HCT116 (cell line): Measurements from ENCODE around the gene GTF2H4. TPM values are rescaled to one million over a fixed set of nuclear protein-coding genes. Genes with fewer than 3 reads are reported as not detected.

Source experiments
- ATAC-seq: fragments of 200-7000 bp; cut with Tn5 transposase; 2 replicates; pipeline ENCODE4 v1.9.1; 2020; ENCODE audit warnings: mild to moderate bottlenecking, moderate library complexity
- BruUV-seq: library from RNA; stranded (reverse); fragments of 400-500 nt; replicated peaks from 2 replicates; lab custom pipeline; 2021; lab: Mats Ljungman, UMichigan
- CTCF ChIA-PET: fragments of 300-600 bp; sonication (Branson Sonifier 250); formaldehyde crosslinking; loops from one replicate; lab custom pipeline; 2021; ENCODE audit warnings: antibody characterized with exemption; lab: Charles Lee
- POLR2A ChIA-PET: fragments of 300-600, 350-600 bp; sonication (Branson Sonifier 250); formaldehyde crosslinking; loops from one replicate; lab custom pipeline; 2021; ENCODE audit warnings: antibody characterized with exemption; lab: Charles Lee
- RAD21 ChIA-PET, 2 experiments: fragments of 300-600 bp; sonication (Branson Sonifier 250); formaldehyde crosslinking; loops; one replicate each; lab custom pipeline; 2023; ENCODE audit warnings: low total read pairs in 2 of 2; ENCODE audit not compliant: uncharacterized antibody in 2 of 2, unreplicated experiment in 2 of 2, low non-redundant PET in 1 of 2; lab: Charles Lee
- DNase-seq: peaks from one replicate; pipeline ENCODE4 v3.0.0-alpha.2; 2010; ENCODE audit warnings: low read depth, low spot score
- H2AFZ ChIP-seq: fragments of 200-600 bp; shearing (Covaris generic), sonication (generic); 2 replicates; pipeline ENCODE4 v1.6.1; 2017; ENCODE audit warnings: low read depth, mixed run types, mixed read lengths, antibody characterized with exemption, low read length; ENCODE audit not compliant: poor library complexity, severe bottlenecking
- H3K27ac ChIP-seq: 2 replicates; pipeline ENCODE4 v1.5.1; 2012; ENCODE audit warnings: low read depth, low read length
- H3K27me3 ChIP-seq: fragments of 200-600 bp; sonication (generic); 2 replicates; pipeline ENCODE4 v1.6.1; 2016; ENCODE audit warnings: mixed run types, low read length, mixed read lengths; ENCODE audit not compliant: insufficient read depth
- H3K36me3 ChIP-seq, 2 experiments: fragments of 200-500 bp in 1 of 2; fragments of 200-600 bp in 1 of 2; sonication (Bioruptor generic) in 1 of 2; sonication (generic) in 1 of 2; 2 replicates each; pipeline versions ENCODE4 v1.5.1 to v1.6.1; 2014 to 2016; ENCODE audit warnings: low read length in 2 of 2, inconsistent platforms in 1 of 2, mixed read lengths in 1 of 2, mixed run types in 1 of 2; ENCODE audit not compliant: insufficient read depth in 2 of 2, control insufficient read depth in 1 of 2
- H3K4me1 ChIP-seq, 2 experiments: fragments of 200-600 bp in 1 of 2; sonication (generic) in 1 of 2; 2 replicates each; pipeline versions ENCODE4 v1.5.1 to v1.6.1; 2012 to 2017; ENCODE audit warnings: low read length in 2 of 2, inconsistent platforms in 1 of 2, mild to moderate bottlenecking in 1 of 2, mixed read lengths in 1 of 2, mixed run types in 1 of 2, moderate library complexity in 1 of 2; ENCODE audit not compliant: insufficient read depth in 2 of 2, control insufficient read depth in 1 of 2
- H3K4me2 ChIP-seq: fragments of 200-600 bp; sonication (generic); 2 replicates; pipeline ENCODE4 v1.6.1; 2017; ENCODE audit warnings: mixed run types, low read length, mixed read lengths
- H3K4me3 ChIP-seq, 2 experiments: fragments of 200-600 bp in 1 of 2; sonication (generic) in 1 of 2; replicated peaks in 1 of 2; 2 replicates each; pipeline ENCODE4 v1.5.1; 2011 to 2016; ENCODE audit warnings: low read length in 2 of 2, control low read depth in 1 of 2, low read depth in 1 of 2, mild to moderate bottlenecking in 1 of 2, mixed read lengths in 1 of 2, mixed run types in 1 of 2
- H3K79me2 ChIP-seq: fragments of 200-600 bp; sonication (generic); 2 replicates; pipeline ENCODE4 v1.6.1; 2017; ENCODE audit warnings: mild to moderate bottlenecking, mixed run types, low read length, moderate library complexity, mixed read lengths; ENCODE audit not compliant: insufficient read depth
- H3K9ac ChIP-seq: fragments of 200-600 bp; sonication (generic); 2 replicates; pipeline ENCODE4 v1.6.1; 2016; ENCODE audit warnings: low read length, mixed read lengths
- H3K9me2 ChIP-seq: fragments of 200-600 bp; sonication (generic), shearing (Covaris generic); 2 replicates; pipeline ENCODE4 v1.6.1; 2017; ENCODE audit warnings: mixed run types, mild to moderate bottlenecking, moderate library complexity; ENCODE audit not compliant: insufficient read depth
- H3K9me3 ChIP-seq, 2 experiments: fragments of 200-500 bp in 1 of 2; fragments of 200-600 bp in 1 of 2; sonication (Bioruptor generic) in 1 of 2; sonication (generic) in 1 of 2; 2 replicates each; pipeline ENCODE4 v1.6.1; 2014 to 2017; ENCODE audit warnings: low read length in 2 of 2, mixed read lengths in 2 of 2, inconsistent platforms in 1 of 2, low read depth in 1 of 2, mild to moderate bottlenecking in 1 of 2, mixed run types in 1 of 2, moderate library complexity in 1 of 2; ENCODE audit not compliant: control insufficient read depth in 1 of 2, insufficient read depth in 1 of 2
- H4K20me1 ChIP-seq: fragments of 200-600 bp; sonication (generic), shearing (Covaris generic); 2 replicates; pipeline ENCODE4 v1.6.1; 2017; ENCODE audit warnings: mixed run types, mild to moderate bottlenecking, moderate library complexity; ENCODE audit not compliant: insufficient read depth
- CBX3 ChIP-seq: IDR thresholded peaks from 2 replicates; pipeline ENCODE4 v1.6.1; 2012; ENCODE audit warnings: low read depth
- CTCF ChIP-seq, 3 experiments: fragments of 200-600 bp in 1 of 3; sonication (generic) in 1 of 3; IDR thresholded peaks in 2 of 3; conservative IDR thresholded peaks in 1 of 3; 2 replicates each; pipeline ENCODE4 v1.5.1; 2012 to 2017; ENCODE audit warnings: low read depth in 2 of 3, low read length in 2 of 3, antibody characterized with exemption in 1 of 3, borderline replicate concordance in 1 of 3, control low read depth in 1 of 3, mild to moderate bottlenecking in 1 of 3, mixed read lengths in 1 of 3, mixed run types in 1 of 3, moderate library complexity in 1 of 3; ENCODE audit not compliant: insufficient read depth in 1 of 3
- EZH2 ChIP-seq: fragments of 200-600 bp; sonication (generic); IDR thresholded peaks from 2 replicates; pipeline ENCODE4 v1.6.1; 2017; ENCODE audit warnings: antibody characterized with exemption, mixed run types
- EZH2phosphoT487 ChIP-seq: fragments of 200-600 bp; IDR thresholded peaks from 2 replicates; pipeline ENCODE4 v1.6.1; 2018; ENCODE audit warnings: antibody characterized with exemption, borderline replicate concordance
- JUND ChIP-seq: IDR thresholded peaks from 2 replicates; pipeline ENCODE4 v1.6.1; 2012
- RAD21 ChIP-seq: IDR thresholded peaks from 2 replicates; pipeline ENCODE4 v1.6.1; 2012; ENCODE audit warnings: low read depth, mild to moderate bottlenecking
- SIN3A ChIP-seq: IDR thresholded peaks from 2 replicates; pipeline ENCODE4 v1.6.1; 2012; ENCODE audit warnings: low read depth
- SP1 ChIP-seq: IDR thresholded peaks from 2 replicates; pipeline ENCODE4 v1.6.1; 2012; ENCODE audit warnings: low read depth
- TCF7L2 ChIP-seq: IDR thresholded peaks from 2 replicates; pipeline ENCODE4 v1.7.0; 2011; ENCODE audit warnings: borderline replicate concordance, inconsistent platforms; ENCODE audit not compliant: insufficient read depth, insufficient read length; ENCODE audit errors: extremely low read depth
- YY1 ChIP-seq: IDR thresholded peaks from 2 replicates; pipeline ENCODE4 v1.6.1; 2011; ENCODE audit warnings: low read length, low read depth, moderate library complexity, mild to moderate bottlenecking; ENCODE audit not compliant: insufficient replicate concordance; ENCODE audit errors: extremely low read depth
- ZFX ChIP-seq: fragments of 450-650 bp; IDR thresholded peaks from 2 replicates; pipeline ENCODE4 v1.6.1; 2017
- ZNF274 ChIP-seq: fragments of 200-500 bp; sonication (Bioruptor generic); IDR thresholded peaks from 2 replicates; pipeline ENCODE4 v1.6.1; 2014; ENCODE audit warnings: mild to moderate bottlenecking, low read depth, low read length, inconsistent platforms
- intact Hi-C: fragments of 100-400 bp; cut with micrococcal nuclease; formaldehyde crosslinking; loops from 2 replicates; pipeline ENCODE4 v1.10.0; 2022
- total RNA-seq: library from RNA; stranded (reverse); gene quantifications from one replicate; pipeline ENCODE4 v1.2.1, GENCODE V29; 2021; ENCODE audit not compliant: unreplicated experiment
- TF ChIP-seq, protein P1 (sequence below): IDR thresholded peaks from 2 replicates; pipeline ENCODE4 v1.6.1; 2011; ENCODE audit warnings: mild to moderate bottlenecking, low read length, moderate library complexity; ENCODE audit not compliant: insufficient replicate concordance; ENCODE audit errors: extremely low read depth
- TF ChIP-seq, protein P2 (sequence below): IDR thresholded peaks from 2 replicates; pipeline ENCODE4 v1.6.1; 2012

Gene GTF2H4
- total RNA-seq, 1 experiment from 2014 or later: 59.7 TPM

DNA sequence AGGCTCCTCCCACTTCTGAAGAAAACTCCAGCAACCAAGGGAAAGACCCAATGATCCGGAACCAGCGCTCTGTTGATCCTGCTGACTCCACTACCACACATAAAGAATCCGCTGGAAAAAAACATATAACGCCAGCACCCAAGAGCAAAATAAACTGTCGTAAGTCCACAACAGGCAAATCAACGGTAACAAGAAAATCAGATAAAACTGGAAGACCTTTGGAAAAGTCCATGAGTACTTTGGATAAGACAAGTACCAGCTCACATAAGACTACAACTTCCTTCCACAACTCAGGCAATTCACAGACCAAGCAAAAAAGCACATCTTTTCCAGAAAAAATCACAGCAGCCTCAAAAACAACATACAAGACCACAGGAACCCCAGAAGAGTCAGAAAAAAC lies 40.8 kb downstream of the GTF2H4 start:
- no peaks in the 10 kb centered on the region for H3K9me3 ChIP-seq
- H3K27ac ChIP-seq: no peak overlapping the region
- no peak for DNase-seq
- H4K20me1 ChIP-seq: no peaks in the 10 kb centered on the region
- H3K9ac ChIP-seq: no peak overlapping the region
- no peaks in the 10 kb centered on the region for H3K79me2 ChIP-seq
- H2AFZ ChIP-seq: no peak overlapping the region
- CTCF ChIA-PET: no interaction called here
- no peaks in the 10 kb centered on the region for H3K9me2 ChIP-seq
- H3K36me3 ChIP-seq: no peaks in the 10 kb centered on the region
- no peak overlapping the region for H3K4me2 ChIP-seq
- H3K27me3 ChIP-seq: no peaks in the 10 kb centered on the region
- intact Hi-C loops: no loop called here
- no peak for ATAC-seq
- TF ChIP-seq SIN3A (no peak), EZH2phosphoT487 (no peak), CBX3 (no peak), JUND (no peak), ZNF274 (no peak), TCF7L2 (no peak), RAD21 (no peak), EZH2 (no peak), SP1 (no peak), CTCF (IDR thresholded peaks at IDR 0.05 in 2 of 3, conservative IDR thresholded peaks at IDR 0.05 in 1 of 3; ENCODE audit: borderline replicate concordance in 1 of 3, insufficient read depth in 1 of 3, low read depth in 2 of 3, low read length in 2 of 3) (no peak), ZFX (no peak), YY1 (no peak)
- TF ChIP-seq, protein P1, sequence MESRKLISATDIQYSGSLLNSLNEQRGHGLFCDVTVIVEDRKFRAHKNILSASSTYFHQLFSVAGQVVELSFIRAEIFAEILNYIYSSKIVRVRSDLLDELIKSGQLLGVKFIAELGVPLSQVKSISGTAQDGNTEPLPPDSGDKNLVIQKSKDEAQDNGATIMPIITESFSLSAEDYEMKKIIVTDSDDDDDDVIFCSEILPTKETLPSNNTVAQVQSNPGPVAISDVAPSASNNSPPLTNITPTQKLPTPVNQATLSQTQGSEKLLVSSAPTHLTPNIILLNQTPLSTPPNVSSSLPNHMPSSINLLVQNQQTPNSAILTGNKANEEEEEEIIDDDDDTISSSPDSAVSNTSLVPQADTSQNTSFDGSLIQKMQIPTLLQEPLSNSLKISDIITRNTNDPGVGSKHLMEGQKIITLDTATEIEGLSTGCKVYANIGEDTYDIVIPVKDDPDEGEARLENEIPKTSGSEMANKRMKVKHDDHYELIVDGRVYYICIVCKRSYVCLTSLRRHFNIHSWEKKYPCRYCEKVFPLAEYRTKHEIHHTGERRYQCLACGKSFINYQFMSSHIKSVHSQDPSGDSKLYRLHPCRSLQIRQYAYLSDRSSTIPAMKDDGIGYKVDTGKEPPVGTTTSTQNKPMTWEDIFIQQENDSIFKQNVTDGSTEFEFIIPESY: no peak
- TF ChIP-seq, protein P2, sequence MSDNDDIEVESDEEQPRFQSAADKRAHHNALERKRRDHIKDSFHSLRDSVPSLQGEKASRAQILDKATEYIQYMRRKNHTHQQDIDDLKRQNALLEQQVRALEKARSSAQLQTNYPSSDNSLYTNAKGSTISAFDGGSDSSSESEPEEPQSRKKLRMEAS: no peak
- BruUV-seq: no TSS peak
- RAD21 ChIA-PET: no interaction called here
- POLR2A ChIA-PET: no interaction called here
- H3K4me1 ChIP-seq: no peaks in the 10 kb centered on the region
- H3K4me3 ChIP-seq: no peak overlapping the region
